Brain microvascular endothelial cell (primary cell): Measurements from ENCODE around the gene CFAP46.
"Not testable (repeated sequence)": the region's sequence is repeated elsewhere in the genome, so short reads cannot be mapped to it uniquely, and the experiment has no call there.

Source experiments
- DNase-seq: peaks from one replicate; pipeline ENCODE4 v3.0.0-alpha.2; 2020
- H3K27ac ChIP-seq: fragments of 250-450 bp; sonication (Bioruptor Pico); 2 replicates; pipeline ENCODE4 v1.5.1; 2020; ENCODE audit warnings: mild to moderate bottlenecking, moderate library complexity
- H3K27me3 ChIP-seq: fragments of 250-450 bp; sonication (Bioruptor Pico); replicated peaks from 2 replicates; pipeline ENCODE4 v1.5.1; 2020; ENCODE audit warnings: mild to moderate bottlenecking
- H3K36me3 ChIP-seq: fragments of 250-450 bp; sonication (Bioruptor Pico); replicated peaks from 2 replicates; pipeline ENCODE4 v1.5.1; 2020; ENCODE audit warnings: mild to moderate bottlenecking
- H3K4me3 ChIP-seq: 2 replicates; pipeline ENCODE4 v1.5.1; 2011; ENCODE audit warnings: low read depth, mild to moderate bottlenecking, control low read depth, low read length, moderate library complexity
- in situ Hi-C: cut with HindIII; loops from 2 replicates; pipeline ENCODE4 v1.10.0; 2017; ENCODE audit warnings: low sequenced_read_pairs, low pct_ligation_motif_present
- TF ChIP-seq, protein P1 (sequence below): IDR thresholded peaks from 2 replicates; pipeline ENCODE4 v1.5.1; 2011; ENCODE audit warnings: low read depth, mild to moderate bottlenecking, moderate library complexity, low read length, control low read depth, inconsistent platforms; ENCODE audit errors: missing control alignments

CFAP46 gene

DNA sequence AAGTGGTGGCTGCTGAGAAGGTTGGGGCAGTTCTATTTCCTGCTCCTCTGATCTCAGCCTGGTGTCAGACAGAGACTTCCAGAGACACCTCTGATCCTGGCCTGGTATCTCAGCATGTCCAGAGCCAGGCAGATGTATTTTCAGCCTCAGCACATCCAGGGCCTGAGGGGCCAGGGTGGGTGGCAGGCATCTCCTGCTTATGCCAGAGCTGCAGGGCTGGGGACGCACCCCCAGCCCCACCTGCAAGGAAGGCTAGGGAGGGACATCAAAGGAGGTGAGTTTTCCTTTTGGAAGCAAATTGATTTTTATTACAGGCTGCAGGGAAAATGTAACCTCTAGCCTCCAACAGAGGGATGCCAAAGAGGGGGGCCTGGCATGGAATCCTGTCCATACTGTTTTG is 36.7 kb downstream of the CFAP46 start:
- DNase-seq: no peak
- in situ Hi-C loops: no loop called here
- H3K27ac ChIP-seq: no peak overlapping the region
- no peaks in the 10 kb centered on the region for H3K27me3 ChIP-seq
- TF ChIP-seq, protein P1, sequence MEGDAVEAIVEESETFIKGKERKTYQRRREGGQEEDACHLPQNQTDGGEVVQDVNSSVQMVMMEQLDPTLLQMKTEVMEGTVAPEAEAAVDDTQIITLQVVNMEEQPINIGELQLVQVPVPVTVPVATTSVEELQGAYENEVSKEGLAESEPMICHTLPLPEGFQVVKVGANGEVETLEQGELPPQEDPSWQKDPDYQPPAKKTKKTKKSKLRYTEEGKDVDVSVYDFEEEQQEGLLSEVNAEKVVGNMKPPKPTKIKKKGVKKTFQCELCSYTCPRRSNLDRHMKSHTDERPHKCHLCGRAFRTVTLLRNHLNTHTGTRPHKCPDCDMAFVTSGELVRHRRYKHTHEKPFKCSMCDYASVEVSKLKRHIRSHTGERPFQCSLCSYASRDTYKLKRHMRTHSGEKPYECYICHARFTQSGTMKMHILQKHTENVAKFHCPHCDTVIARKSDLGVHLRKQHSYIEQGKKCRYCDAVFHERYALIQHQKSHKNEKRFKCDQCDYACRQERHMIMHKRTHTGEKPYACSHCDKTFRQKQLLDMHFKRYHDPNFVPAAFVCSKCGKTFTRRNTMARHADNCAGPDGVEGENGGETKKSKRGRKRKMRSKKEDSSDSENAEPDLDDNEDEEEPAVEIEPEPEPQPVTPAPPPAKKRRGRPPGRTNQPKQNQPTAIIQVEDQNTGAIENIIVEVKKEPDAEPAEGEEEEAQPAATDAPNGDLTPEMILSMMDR: no peak
- no peaks in the 10 kb centered on the region for H3K36me3 ChIP-seq
- H3K4me3 ChIP-seq: no peak overlapping the region

DNA sequence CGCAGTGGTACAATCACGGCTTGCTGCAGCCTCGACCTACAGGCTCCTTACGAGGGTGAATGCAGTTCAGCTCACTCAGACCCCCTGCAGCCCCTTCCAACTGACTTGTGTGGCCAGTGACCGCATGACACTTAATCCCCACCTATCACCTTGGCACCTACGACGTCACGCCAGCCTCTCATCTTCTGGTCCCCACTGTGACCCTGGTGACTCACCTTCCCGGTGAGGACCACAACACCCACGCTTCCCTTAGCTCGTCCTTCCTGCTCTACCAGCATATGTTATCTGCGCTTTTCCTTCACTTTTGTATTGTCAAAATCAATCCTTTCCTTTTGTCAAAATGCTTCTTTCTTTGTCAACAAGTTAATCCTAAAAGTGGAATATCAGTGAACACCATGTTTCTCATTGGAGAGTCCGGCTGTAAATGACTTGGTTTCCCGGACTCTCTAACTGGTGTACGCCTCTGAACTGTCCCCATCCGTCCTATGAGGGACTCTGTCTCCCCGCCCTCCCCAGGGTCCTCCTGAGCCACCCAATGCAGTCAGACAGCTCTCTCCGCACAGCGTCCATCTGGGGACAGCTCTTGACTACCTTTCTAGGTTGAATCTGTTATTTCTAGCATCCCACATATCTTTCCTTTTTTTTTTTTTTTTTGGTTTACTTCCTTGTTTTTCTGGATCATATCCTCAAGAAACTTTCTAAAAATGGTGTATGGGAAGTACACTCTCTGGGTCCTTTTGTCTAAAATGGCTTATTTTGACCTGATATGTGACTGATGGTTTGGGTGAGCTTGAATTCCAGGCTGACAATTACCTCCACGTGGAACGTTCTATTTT is 37.3 kb downstream of the CFAP46 start:
- no peak overlapping the region for H3K4me3 ChIP-seq

DNA sequence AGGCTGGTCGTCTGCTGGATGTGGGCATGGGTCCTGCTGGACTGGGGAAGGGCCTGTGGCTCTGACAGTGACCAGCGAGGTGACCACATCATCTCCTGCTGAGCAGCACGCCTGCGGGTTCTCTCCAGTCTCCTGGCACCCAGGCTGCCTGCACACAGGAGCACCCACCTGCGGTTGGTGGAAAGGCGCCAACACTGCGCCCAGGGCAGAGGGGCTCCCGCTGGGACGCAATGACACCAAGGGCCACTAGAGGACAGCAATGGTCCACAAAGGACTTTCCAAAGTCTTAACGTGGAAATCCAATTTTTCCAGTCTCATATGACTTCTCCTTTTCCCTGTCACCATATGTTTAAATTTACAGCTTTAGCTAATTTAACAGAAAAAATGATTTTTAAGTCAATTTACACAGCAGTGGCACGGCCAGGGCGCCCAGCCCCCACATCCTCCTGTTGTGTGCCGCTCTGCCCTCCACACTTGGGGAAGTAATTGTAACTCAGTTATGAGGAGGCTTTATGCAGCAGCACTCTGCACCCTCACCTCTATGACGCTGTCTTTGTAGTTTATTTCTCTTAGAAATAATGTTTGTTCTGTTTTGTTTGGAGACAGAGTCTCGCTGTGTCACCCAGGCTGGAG is 38.1 kb downstream of the CFAP46 start:
- Histone ChIP-seq H3K27ac (no peak overlapping the region), H3K27me3 (no peaks in the 10 kb centered on the region), H3K4me3 (no peak overlapping the region), H3K36me3 (no peaks in the 10 kb centered on the region)
- TF ChIP-seq, protein P1: peak; percentile 87
- DNase-seq: no peak
- in situ Hi-C loops: no loop called here

More for the DNA sequence above, 37.3 kb downstream of the CFAP46 start:
- DNase-seq: no peak
- H3K27me3 ChIP-seq: no peaks in the 10 kb centered on the region
- no peak overlapping the region for H3K27ac ChIP-seq
- H3K36me3 ChIP-seq: no peaks in the 10 kb centered on the region
- in situ Hi-C loops: no loop called here
- TF ChIP-seq, protein P1: no peak

DNA sequence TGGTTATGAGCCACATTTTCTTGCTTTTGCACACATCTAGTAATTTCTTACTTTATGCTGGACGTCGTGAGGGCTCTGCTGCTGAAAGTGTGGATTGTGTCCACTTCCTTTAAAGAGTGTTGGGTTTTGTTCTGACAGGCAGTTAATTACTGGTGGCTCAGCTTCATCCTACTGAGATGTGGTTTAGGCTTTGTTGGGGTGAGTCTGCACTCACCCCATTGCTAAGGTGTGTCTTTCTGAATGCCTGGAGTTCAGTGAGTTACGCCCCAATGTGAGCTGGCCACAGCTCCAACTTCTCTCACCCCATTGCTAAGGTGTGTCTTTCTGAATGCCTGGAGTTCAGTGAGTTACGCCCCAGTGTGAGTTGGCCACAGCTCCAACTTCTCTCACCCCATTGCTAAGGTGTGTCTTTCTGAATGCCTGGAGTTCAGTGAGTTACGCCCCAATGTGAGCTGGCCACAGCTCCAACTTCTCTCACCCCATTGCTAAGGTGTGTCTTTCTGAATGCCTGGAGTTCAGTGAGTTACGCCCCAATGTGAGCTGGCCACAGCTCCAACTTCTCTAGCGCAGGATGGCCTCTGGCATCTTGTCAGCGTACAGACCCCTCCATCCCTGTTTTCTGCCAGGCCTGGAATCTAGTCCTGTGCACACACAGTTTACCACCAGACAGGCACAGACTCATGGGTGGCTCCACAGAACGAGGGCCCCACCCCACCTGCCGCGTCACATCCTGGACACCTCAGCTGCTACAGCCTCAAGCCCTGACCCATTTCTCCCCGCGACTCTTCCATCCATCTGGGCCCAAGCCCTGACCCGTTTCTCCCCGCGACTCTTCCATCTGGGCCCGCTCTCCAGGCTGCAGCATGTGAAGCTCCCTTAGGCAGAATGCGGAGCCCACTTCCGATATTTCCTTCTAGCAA is 39.5 kb downstream of the CFAP46 start:
- H3K27ac ChIP-seq, H3K36me3 ChIP-seq, DNase-seq, H3K27me3 ChIP-seq, in situ Hi-C loops, H3K4me3 ChIP-seq: not testable (repeated sequence)

DNA sequence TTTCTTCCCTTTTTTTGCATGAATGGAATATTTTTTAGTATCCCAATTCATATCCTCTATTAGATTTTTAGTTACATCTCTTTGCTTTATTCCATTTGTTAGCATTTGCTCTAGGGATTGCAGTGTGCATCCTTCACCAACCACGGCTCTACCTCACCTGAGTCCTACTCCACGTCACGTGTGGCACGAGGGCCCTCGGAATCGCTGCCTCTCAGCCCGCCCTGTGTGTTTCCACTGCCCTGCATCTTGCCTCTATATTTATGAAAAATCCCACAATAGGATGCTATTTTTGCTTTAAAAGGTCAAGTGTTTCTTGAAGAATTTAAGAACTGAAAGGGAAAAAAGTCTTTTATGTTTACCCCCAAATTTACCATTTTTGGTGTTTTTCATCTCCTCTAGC is 41.0 kb downstream of the CFAP46 start:
- no peak overlapping the region for H3K4me3 ChIP-seq
- in situ Hi-C loops: no loop called here

More for the DNA sequence above, 41.0 kb downstream of the CFAP46 start:
- H3K27me3 ChIP-seq: no peaks in the 10 kb centered on the region
- H3K27ac ChIP-seq: no peak overlapping the region
- TF ChIP-seq, protein P1: no peak
- no peaks in the 10 kb centered on the region for H3K36me3 ChIP-seq
- no peak for DNase-seq
